Naive B cell (primary cell): ENCODE results near the gene ANKIB1. TPM values are rescaled to one million over a fixed set of nuclear protein-coding genes. Genes with fewer than 3 reads are reported as not detected.
"Not testable (repeated sequence)": the region's sequence is repeated elsewhere in the genome, so short reads cannot be mapped to it uniquely, and the experiment has no call there.

ENCODE experiments used
- ATAC-seq, 2 donors: fragments of 150-1000 bp; cut with Tn5 transposase; 2 replicates each; pipeline ENCODE4 v1.10.0; 2021; ENCODE audit warnings: low read depth in 2 of 2, mild to moderate bottlenecking in 2 of 2, moderate library complexity in 2 of 2
- DNase-seq: peaks from one replicate; pipeline ENCODE4 v3.0.0; 2022
- H3K27ac Mint-ChIP-seq, 6 donors: one replicate each; pipeline ENCODE4 v1.8.0; 2020 to 2022; ENCODE audit warnings: mild to moderate bottlenecking in 6 of 6, mixed read lengths in 6 of 6, moderate library complexity in 5 of 6, inconsistent platforms in 2 of 6
- H3K27me3 Mint-ChIP-seq, 3 donors: one replicate each; pipeline ENCODE4 v1.8.0; 2021 to 2022; ENCODE audit warnings: mixed read lengths in 3 of 3, mild to moderate bottlenecking in 1 of 3
- H3K36me3 Mint-ChIP-seq, 2 donors: one replicate each; pipeline ENCODE4 v1.8.0; 2020 to 2022; ENCODE audit warnings: mixed read lengths in 2 of 2, inconsistent platforms in 1 of 2, mild to moderate bottlenecking in 1 of 2
- H3K4me1 Mint-ChIP-seq, 3 donors: one replicate each; pipeline ENCODE4 v1.8.0; 2020 to 2022; ENCODE audit warnings: mixed read lengths in 3 of 3, inconsistent platforms in 1 of 3, mild to moderate bottlenecking in 1 of 3, moderate library complexity in 1 of 3
- H3K4me3 Mint-ChIP-seq, 8 donors: one replicate each; pipeline ENCODE4 v1.8.0; 2020 to 2022; ENCODE audit warnings: mild to moderate bottlenecking in 8 of 8, mixed read lengths in 8 of 8, moderate library complexity in 8 of 8, inconsistent platforms in 2 of 8
- H3K9me3 Mint-ChIP-seq, 7 donors: one replicate each; pipeline ENCODE4 v1.8.0; 2020 to 2022; ENCODE audit warnings: mixed read lengths in 7 of 7, mild to moderate bottlenecking in 5 of 7, inconsistent platforms in 2 of 7, moderate library complexity in 1 of 7
- polyA plus RNA-seq, 6 donors: library from polyadenylated mRNA; unstranded; fragments of 300-500 nt; fragmentation: Illumina TruSeq; gene quantifications; one replicate each; pipeline ENCODE4 v1.2.3, GENCODE V29; 2021; ENCODE audit warnings: low read depth in 6 of 6

ANKIB1 gene
- polyA plus RNA-seq, 6 donors from 2014 or later = 5.2 to 15.4 (median 9.8) TPM

- DNase-seq (no peak), ATAC-seq (no peak)
- Mint-ChIP-seq H3K36me3 (peaks cover 8 to 11% of the 10 kb centered on the region in 2 donors), H3K4me3 (peak overlapping the region in 1 of 8 donors; percentile 68), H3K27me3 (no peaks in the 10 kb centered on the region), H3K9me3 (peaks cover 0 to 4% (median 0%) of the 10 kb centered on the region in 7 donors), H3K4me1 (peaks cover 27 to 29% (median 28%) of the 10 kb centered on the region in 3 donors), H3K27ac (peak overlapping the region in 3 of 6 donors; percentile 1 to 63 (median 39))
Measured at GRCh38 chr7:92251181-92251580, 5.4 kb downstream of the ANKIB1 start.

- H3K36me3 Mint-ChIP-seq = peaks cover 8 to 11% of the 10 kb centered on the region in 2 donors
- H3K27me3 Mint-ChIP-seq = no peaks in the 10 kb centered on the region
- H3K9me3 Mint-ChIP-seq = peaks cover 0 to 4% (median 0%) of the 10 kb centered on the region in 7 donors
- H3K4me1 Mint-ChIP-seq = peaks cover 12 to 14% (median 12%) of the 10 kb centered on the region in 3 donors
- DNase-seq = no peak
- H3K27ac Mint-ChIP-seq = no peak overlapping the region
- no peak overlapping the region for H3K4me3 Mint-ChIP-seq
- ATAC-seq = no peak
Measured at GRCh38 chr7:92253251-92253650, 7.5 kb downstream of the ANKIB1 start.

GRCh38 chr7:92254800-92255199 lies 9.0 kb downstream of the ANKIB1 start:
- DNase-seq, H3K27me3 Mint-ChIP-seq, H3K9me3 Mint-ChIP-seq, H3K4me3 Mint-ChIP-seq, H3K27ac Mint-ChIP-seq, ATAC-seq: not testable (repeated sequence)
- Mint-ChIP-seq H3K4me1 (peaks cover 13 to 17% (median 17%) of the 10 kb centered on the region in 3 donors), H3K36me3 (peaks cover 8 to 11% of the 10 kb centered on the region in 2 donors)

GRCh38 chr7:92255308-92255707 lies 9.5 kb downstream of the ANKIB1 start:
- H3K27ac Mint-ChIP-seq = no peak overlapping the region
- H3K9me3 Mint-ChIP-seq = peaks cover 0 to 4% (median 0%) of the 10 kb centered on the region in 7 donors
- DNase-seq (no peak), ATAC-seq (no peak)
- H3K36me3 Mint-ChIP-seq = peaks cover 8 to 11% of the 10 kb centered on the region in 2 donors
- H3K4me3 Mint-ChIP-seq = no peak overlapping the region
- H3K4me1 Mint-ChIP-seq = peaks cover 18 to 22% (median 20%) of the 10 kb centered on the region in 3 donors
- no peaks in the 10 kb centered on the region for H3K27me3 Mint-ChIP-seq

GRCh38 chr7:92259062-92259461 lies 13.3 kb downstream of the ANKIB1 start:
- peaks cover 13% of the 10 kb centered on the region in 2 donors for H3K36me3 Mint-ChIP-seq
- H3K27ac Mint-ChIP-seq = no peak overlapping the region
- no peaks in the 10 kb centered on the region for H3K27me3 Mint-ChIP-seq
- DNase-seq = no peak
- peaks cover 0 to 5% (median 2%) of the 10 kb centered on the region in 7 donors for H3K9me3 Mint-ChIP-seq
- peaks cover 12 to 16% (median 15%) of the 10 kb centered on the region in 3 donors for H3K4me1 Mint-ChIP-seq
- no peak overlapping the region for H3K4me3 Mint-ChIP-seq
- no peak for ATAC-seq

DNA sequence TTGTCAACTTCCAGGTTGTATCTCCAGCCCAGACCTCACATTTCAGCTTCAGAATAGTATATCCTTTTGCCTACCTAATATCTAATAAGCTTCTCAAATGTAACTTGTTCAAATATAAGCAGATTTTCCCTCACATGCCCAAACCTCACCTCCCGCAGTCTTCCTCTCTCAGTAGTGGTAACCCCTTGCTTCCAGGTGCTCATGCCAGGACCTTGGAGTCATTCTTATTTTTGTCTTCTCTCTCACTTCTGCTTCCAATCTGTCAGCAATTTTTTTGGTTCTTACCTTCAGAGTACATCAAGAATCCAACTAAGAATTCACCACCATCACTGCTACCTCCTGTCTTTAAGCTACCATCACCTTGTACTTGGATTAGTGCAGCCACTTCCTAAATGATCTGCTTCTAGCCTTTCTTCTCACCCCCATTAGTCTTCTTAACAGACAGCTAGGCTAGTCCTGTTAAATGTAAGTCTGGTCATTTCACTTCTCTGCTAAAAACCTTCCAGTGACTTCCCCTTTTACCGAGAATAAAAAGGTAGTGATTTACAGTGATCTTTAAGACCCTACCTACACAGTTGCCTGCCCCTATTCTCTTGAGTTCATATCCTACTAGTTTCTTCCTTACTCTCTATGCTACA lies 14.0 kb downstream of the ANKIB1 start:
- H3K4me1 Mint-ChIP-seq = peaks cover 12 to 15% (median 15%) of the 10 kb centered on the region in 3 donors
- peak overlapping the region in 1 of 8 donors; percentile 29 for H3K4me3 Mint-ChIP-seq
- H3K27ac Mint-ChIP-seq = peak overlapping the region in 3 of 6 donors; percentile 1 to 64 (median 17)
- no peaks in the 10 kb centered on the region for H3K27me3 Mint-ChIP-seq
- ATAC-seq = peak in 1 of 2 donors; percentile 27
- DNase-seq = no peak
- peaks cover 12 to 13% of the 10 kb centered on the region in 2 donors for H3K36me3 Mint-ChIP-seq
- H3K9me3 Mint-ChIP-seq = peaks cover 0 to 5% (median 2%) of the 10 kb centered on the region in 7 donors

DNA sequence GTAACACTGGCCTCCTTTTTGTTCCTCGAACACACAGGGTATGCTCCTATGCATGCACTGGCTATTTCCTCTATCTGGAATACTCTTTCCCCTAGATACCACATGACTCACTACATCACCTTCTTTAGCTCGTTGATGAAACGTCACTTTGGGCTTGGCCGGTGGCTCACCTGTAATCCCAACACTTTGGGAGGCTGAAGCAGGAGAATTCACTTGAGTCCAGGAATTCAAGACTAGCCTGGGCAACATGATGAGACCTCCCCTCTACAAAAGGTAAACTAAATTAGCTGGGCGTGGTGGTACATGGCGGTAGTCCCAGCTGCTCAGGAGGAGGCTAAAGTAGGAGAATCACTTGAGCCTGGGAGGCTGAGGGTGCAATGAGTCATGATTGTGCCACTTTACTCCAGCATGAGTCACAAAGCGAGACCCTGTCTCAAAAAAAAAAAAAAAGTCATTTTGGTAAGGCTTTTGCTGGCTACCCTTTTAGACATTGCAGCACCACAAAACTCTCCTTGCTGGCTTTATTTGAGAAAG lies 14.5 kb downstream of the ANKIB1 start:
- ATAC-seq = no peak
- no peaks in the 10 kb centered on the region for H3K27me3 Mint-ChIP-seq
- H3K4me1 Mint-ChIP-seq = peaks cover 8 to 15% (median 10%) of the 10 kb centered on the region in 3 donors
- peak overlapping the region in 1 of 6 donors; percentile 1 for H3K27ac Mint-ChIP-seq
- DNase-seq = no peak
- H3K36me3 Mint-ChIP-seq = peaks cover 6 to 7% of the 10 kb centered on the region in 2 donors
- H3K9me3 Mint-ChIP-seq = peaks cover 0 to 2% (median 0%) of the 10 kb centered on the region in 7 donors
- peak overlapping the region in 1 of 8 donors; percentile 29 for H3K4me3 Mint-ChIP-seq

GRCh38 chr7:92266415-92267241 lies 20.9 kb downstream of the ANKIB1 start:
- Mint-ChIP-seq H3K4me3 (no peak overlapping the region), H3K9me3 (peaks cover 0 to 2% (median 0%) of the 10 kb centered on the region in 7 donors), H3K36me3 (peaks cover 3 to 7% of the 10 kb centered on the region in 2 donors), H3K27me3 (no peaks in the 10 kb centered on the region), H3K27ac (no peak overlapping the region), H3K4me1 (no peaks in the 10 kb centered on the region)
- ATAC-seq (no peak), DNase-seq (no peak)

DNA sequence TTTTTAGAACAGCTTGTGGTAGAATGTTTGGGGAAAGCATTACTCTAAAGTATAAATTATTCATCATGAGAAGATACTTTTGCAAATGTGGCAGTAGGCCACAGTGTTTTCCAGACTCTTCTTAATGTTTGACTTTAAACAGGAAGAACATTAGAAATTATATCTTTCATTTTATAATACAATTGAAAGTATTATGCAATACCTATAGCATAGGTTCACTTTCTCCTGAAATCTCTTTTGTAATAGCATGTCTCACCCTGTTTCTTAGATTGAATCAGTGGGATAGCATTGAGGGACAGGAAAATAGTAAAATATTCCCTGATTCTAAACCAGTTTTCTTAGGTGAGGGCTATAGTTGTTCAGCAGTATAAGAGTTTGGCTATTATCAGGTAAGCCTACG lies 23.1 kb downstream of the ANKIB1 start:
- peaks cover 0 to 7% of the 10 kb centered on the region in 2 donors for H3K36me3 Mint-ChIP-seq
- peaks cover 0 to under 1% (median 0%) of the 10 kb centered on the region in 7 donors for H3K9me3 Mint-ChIP-seq
- no peak for DNase-seq
- ATAC-seq = no peak
- H3K27me3 Mint-ChIP-seq = no peaks in the 10 kb centered on the region
- no peak overlapping the region for H3K4me3 Mint-ChIP-seq
- no peak overlapping the region for H3K27ac Mint-ChIP-seq
- H3K4me1 Mint-ChIP-seq = peaks cover 0 to 4% (median 0%) of the 10 kb centered on the region in 3 donors

- Mint-ChIP-seq H3K27me3 (no peaks in the 10 kb centered on the region), H3K9me3 (peaks cover 0 to 9% (median under 1%) of the 10 kb centered on the region in 7 donors), H3K4me1 (peaks cover 8 to 15% (median 13%) of the 10 kb centered on the region in 3 donors), H3K27ac (no peak overlapping the region), H3K36me3 (peaks cover 0 to 17% of the 10 kb centered on the region in 2 donors), H3K4me3 (no peak overlapping the region)
- ATAC-seq (no peak), DNase-seq (no peak)
Measured at GRCh38 chr7:92275327-92275726, 29.6 kb downstream of the ANKIB1 start.

DNA sequence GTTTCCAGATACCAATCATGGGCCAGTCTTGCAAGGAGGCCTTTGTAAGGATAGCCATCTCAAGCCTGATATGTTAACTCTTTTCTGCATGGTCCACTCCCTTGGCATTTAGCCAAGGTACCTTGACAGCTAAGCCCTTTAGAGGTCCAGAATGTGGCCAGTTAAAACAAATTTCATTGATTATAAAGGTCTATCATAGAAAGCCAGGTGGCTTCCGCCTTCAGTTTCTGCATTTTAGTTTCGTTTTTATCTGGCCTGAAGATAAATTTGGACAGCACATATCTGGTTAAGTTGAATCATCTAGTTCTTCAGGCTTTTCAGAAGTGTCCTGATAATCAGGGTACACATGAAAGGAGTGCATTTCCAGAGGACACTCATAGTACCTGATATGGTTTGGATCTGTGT lies 30.7 kb downstream of the ANKIB1 start:
- Mint-ChIP-seq H3K36me3 (peaks cover 0 to 23% of the 10 kb centered on the region in 2 donors), H3K27ac (no peak overlapping the region), H3K27me3 (no peaks in the 10 kb centered on the region), H3K4me3 (no peak overlapping the region), H3K4me1 (peaks cover 8 to 15% (median 13%) of the 10 kb centered on the region in 3 donors), H3K9me3 (peaks cover 4 to 16% (median 6%) of the 10 kb centered on the region in 7 donors)
- DNase-seq (no peak), ATAC-seq (no peak)

- no peak for DNase-seq
- peaks cover 4 to 16% (median 6%) of the 10 kb centered on the region in 7 donors for H3K9me3 Mint-ChIP-seq
- peaks cover 8 to 13% (median 11%) of the 10 kb centered on the region in 3 donors for H3K4me1 Mint-ChIP-seq
- no peak overlapping the region for H3K27ac Mint-ChIP-seq
- no peak overlapping the region for H3K4me3 Mint-ChIP-seq
- no peak for ATAC-seq
- no peaks in the 10 kb centered on the region for H3K27me3 Mint-ChIP-seq
- peaks cover 0 to 19% of the 10 kb centered on the region in 2 donors for H3K36me3 Mint-ChIP-seq
Measured at GRCh38 chr7:92279396-92280031, 33.7 kb downstream of the ANKIB1 start.

DNA sequence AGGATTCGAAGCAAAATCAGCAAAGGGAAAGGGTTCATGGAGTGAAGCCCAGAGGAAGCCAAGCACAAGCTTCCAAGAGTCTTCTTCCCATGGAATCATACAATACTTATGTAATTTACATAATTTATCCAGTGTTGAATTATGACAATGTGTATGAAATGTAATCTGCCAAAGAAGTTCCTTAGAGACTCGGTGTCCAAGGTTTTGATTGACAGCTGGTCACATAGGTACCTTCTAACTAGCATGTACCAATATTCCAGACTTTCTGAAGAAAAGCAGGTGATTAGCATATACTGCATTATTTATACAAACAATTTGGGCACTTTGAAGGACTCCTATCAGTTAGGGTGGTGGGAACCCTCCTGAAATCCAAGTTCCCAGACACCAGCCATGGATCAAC lies 35.3 kb downstream of the ANKIB1 start:
- H3K4me1 Mint-ChIP-seq = peaks cover 13 to 16% (median 15%) of the 10 kb centered on the region in 3 donors
- peaks cover 0 to 19% of the 10 kb centered on the region in 2 donors for H3K36me3 Mint-ChIP-seq
- no peak for DNase-seq
- no peak overlapping the region for H3K4me3 Mint-ChIP-seq
- H3K27ac Mint-ChIP-seq = no peak overlapping the region
- H3K27me3 Mint-ChIP-seq = no peaks in the 10 kb centered on the region
- no peak for ATAC-seq
- peaks cover 4 to 16% (median 6%) of the 10 kb centered on the region in 7 donors for H3K9me3 Mint-ChIP-seq
